HL-60/S4 treated with retinoic acid at 250 ng/mL for 4 days and 3 days (cell line): ENCODE results near the gene ETV5.

Experiments
- in situ Hi-C: fragments of 300-500 bp; cut with MboI; formaldehyde crosslinking; loops from 2 replicates; pipeline ENCODE4 v1.7.0; 2022; ENCODE audit warnings: low sequenced_read_pairs

Gene ETV5

GRCh38 chr3:186070133-186070532 is 38.8 kb downstream of the ETV5 start:
- in situ Hi-C loops = no loop called here

GRCh38 chr3:186069199-186069598 is 39.7 kb downstream of the ETV5 start:
- in situ Hi-C loops = no loop called here

- in situ Hi-C loops = no loop called here
Measured at GRCh38 chr3:186068243-186068552, 40.7 kb downstream of the ETV5 start.

GRCh38 chr3:186067360-186068242 is 41.3 kb downstream of the ETV5 start:
- in situ Hi-C loops = no loop called here

- in situ Hi-C loops = no loop called here
Measured at GRCh38 chr3:186060222-186060621, 48.7 kb downstream of the ETV5 start.

- in situ Hi-C loops = no loop called here
Measured at GRCh38 chr3:186059192-186059591, 49.7 kb downstream of the ETV5 start.

- in situ Hi-C loops = no loop called here
Measured at GRCh38 chr3:186058225-186058624, 50.7 kb downstream of the ETV5 start.

GRCh38 chr3:186057594-186057993 is 51.3 kb downstream of the ETV5 start:
- in situ Hi-C loops = no loop called here

GRCh38 chr3:186054792-186055352 is 54.0 kb downstream of the ETV5 start:
- in situ Hi-C loops = no loop called here

GRCh38 chr3:186053954-186054791 is 54.7 kb downstream of the ETV5 start:
- in situ Hi-C loops = no loop called here

- in situ Hi-C loops = no loop called here
Measured at GRCh38 chr3:186052096-186052840, 56.6 kb downstream of the ETV5 start.

GRCh38 chr3:186049001-186049400 is 59.9 kb downstream of the ETV5 start:
- in situ Hi-C loops = no loop called here

GRCh38 chr3:186048119-186048518 is 60.8 kb downstream of the ETV5 start:
- in situ Hi-C loops = no loop called here

GRCh38 chr3:186046838-186047237 is 62.1 kb downstream of the ETV5 start:
- in situ Hi-C loops = no loop called here

- in situ Hi-C loops = no loop called here
Measured at GRCh38 chr3:186044968-186045367, 63.9 kb downstream of the ETV5 start.

GRCh38 chr3:186044427-186044826 is 64.5 kb downstream of the ETV5 start:
- in situ Hi-C loops = no loop called here

GRCh38 chr3:186042521-186043202 is 66.2 kb downstream of the ETV5 start:
- in situ Hi-C loops = no loop called here

- in situ Hi-C loops = no loop called here
Measured at GRCh38 chr3:186042036-186042435, 66.9 kb downstream of the ETV5 start.

- in situ Hi-C loops = no loop called here
Measured at GRCh38 chr3:186038360-186038759, 70.5 kb downstream of the ETV5 start.

GRCh38 chr3:186035277-186035676 is 73.6 kb downstream of the ETV5 start:
- in situ Hi-C loops = no loop called here
